ENCODE measurements around the gene CRYBG1. TPM values are rescaled to one million over a fixed set of nuclear protein-coding genes. Genes with fewer than 3 reads are reported as not detected.

CRYBG1 gene
- total RNA-seq, 2 experiments from 2014 or later: 20.8 to 21.1 TPM

DNA sequence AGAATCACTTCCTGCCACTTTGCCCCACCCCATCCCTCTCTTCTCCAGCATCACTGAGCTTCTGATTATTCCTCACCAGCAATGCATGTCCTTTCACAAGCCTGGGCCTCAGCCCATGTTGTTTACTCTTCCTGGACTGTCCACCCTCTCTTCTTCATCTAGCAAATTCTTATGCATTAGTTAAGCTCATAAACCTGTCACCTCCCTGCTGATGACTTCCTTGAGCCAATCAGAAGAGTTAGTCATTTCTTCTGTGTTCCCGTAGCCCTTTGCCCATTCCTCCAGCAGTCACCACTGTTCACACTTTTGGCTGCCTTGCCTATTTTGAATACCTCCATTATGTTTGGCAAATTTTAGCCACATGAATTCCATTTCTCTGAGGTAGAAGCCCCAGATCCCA is 4.1 kb upstream of the CRYBG1 start:
- Mint-ChIP-seq H3K36me3 (ENCODE audit: low read depth) (no peaks in the 10 kb centered on the region), H3K27ac (no peak overlapping the region), H3K4me1 (ENCODE audit: low read depth) (peaks cover 9% of the 10 kb centered on the region), H3K9me3 (no peaks in the 10 kb centered on the region), H3K4me3 (no peak overlapping the region), H3K27me3 (peaks cover 60% of the 10 kb centered on the region)
- no peak for DNase-seq
- CTCF ChIA-PET: interaction anchor here (1.1 to 1.3 kb wide), 3 partner anchors 8 to 17 kb away, joined by 3 to 5 read pairs (median 3); no protein-coding TSS in a partner anchor
- intact Hi-C loops (cut with micrococcal nuclease): no loop called here
- POLR2A ChIA-PET: no interaction called here
- no peak for ATAC-seq
- TF ChIP-seq, protein P1, sequence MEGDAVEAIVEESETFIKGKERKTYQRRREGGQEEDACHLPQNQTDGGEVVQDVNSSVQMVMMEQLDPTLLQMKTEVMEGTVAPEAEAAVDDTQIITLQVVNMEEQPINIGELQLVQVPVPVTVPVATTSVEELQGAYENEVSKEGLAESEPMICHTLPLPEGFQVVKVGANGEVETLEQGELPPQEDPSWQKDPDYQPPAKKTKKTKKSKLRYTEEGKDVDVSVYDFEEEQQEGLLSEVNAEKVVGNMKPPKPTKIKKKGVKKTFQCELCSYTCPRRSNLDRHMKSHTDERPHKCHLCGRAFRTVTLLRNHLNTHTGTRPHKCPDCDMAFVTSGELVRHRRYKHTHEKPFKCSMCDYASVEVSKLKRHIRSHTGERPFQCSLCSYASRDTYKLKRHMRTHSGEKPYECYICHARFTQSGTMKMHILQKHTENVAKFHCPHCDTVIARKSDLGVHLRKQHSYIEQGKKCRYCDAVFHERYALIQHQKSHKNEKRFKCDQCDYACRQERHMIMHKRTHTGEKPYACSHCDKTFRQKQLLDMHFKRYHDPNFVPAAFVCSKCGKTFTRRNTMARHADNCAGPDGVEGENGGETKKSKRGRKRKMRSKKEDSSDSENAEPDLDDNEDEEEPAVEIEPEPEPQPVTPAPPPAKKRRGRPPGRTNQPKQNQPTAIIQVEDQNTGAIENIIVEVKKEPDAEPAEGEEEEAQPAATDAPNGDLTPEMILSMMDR (IDR thresholded peaks at IDR 0.05): no peak

DNA sequence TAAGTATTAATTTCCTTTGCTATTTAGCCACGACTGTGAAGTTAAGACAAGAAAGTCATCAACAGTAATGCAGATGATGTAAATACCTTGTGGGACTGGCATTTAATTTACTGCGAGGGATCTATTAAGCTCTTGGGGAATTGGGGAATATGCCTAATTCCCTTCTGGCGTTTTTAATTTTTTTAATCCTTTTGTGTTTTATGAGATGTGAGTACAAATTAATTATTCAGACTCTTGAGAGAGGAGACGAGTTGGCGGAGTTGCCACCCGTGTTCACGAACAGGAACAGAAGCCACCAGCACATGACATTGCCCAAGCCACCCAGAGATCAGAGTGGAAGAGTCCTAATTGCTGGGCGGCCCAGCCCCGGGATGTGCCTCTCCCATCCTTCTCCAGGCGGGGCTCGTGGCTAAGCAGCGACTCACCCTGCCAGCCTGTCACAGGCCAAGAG is 533 bp upstream of the CRYBG1 start:
- H3K36me3 Mint-ChIP-seq (ENCODE audit: low read depth): no peaks in the 10 kb centered on the region
- H3K4me1 Mint-ChIP-seq (ENCODE audit: low read depth): peaks cover 10% of the 10 kb centered on the region
- CTCF ChIA-PET: interaction anchor here (0.7 to 2.5 kb wide), 14 partner anchors 10 to 617 kb away, joined by 3 to 28 read pairs (median 4); no protein-coding TSS in a partner anchor
- H3K27me3 Mint-ChIP-seq: peaks cover 48% of the 10 kb centered on the region
- H3K9me3 Mint-ChIP-seq: no peaks in the 10 kb centered on the region
- ATAC-seq: no peak
- H3K27ac Mint-ChIP-seq: no peak overlapping the region
- TF ChIP-seq, protein P1 (IDR thresholded peaks at IDR 0.05): no peak
- intact Hi-C loops (cut with micrococcal nuclease): no loop called here
- no peak for DNase-seq
- peak overlapping the region; percentile 52 for H3K4me3 Mint-ChIP-seq
- POLR2A ChIA-PET: no interaction called here

DNA sequence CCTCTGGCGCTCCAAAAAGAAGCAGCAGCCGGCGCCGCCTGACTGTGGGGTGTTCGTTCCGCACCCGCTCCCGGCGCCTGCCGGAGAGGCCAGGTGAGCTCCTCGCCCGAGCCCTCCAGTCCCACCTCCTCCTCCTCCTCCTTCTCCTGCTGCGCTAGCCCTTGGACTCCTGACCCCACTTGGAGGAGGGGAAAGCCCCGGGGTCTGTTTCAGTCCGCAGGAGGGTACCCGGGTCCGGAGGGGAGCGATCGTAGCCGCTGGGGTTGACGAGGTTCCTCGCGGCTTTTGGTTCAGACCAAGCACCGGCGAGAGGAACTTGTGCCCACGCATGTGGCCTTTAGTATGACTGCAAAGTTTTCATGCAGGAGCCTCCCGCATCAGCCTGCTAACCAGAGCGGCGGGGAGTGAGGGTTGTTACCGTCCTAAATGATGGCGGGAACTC is 493 bp downstream of the CRYBG1 start:
- ATAC-seq (peak; percentile 35), DNase-seq (peak; percentile 64)
- H3K36me3 Mint-ChIP-seq (ENCODE audit: low read depth): no peaks in the 10 kb centered on the region
- H3K27ac Mint-ChIP-seq: no peak overlapping the region
- CTCF ChIA-PET: interaction anchor here (0.6 to 2.5 kb wide), 36 partner anchors 9 to 616 kb away, joined by 3 to 28 read pairs (median 4); partner anchors contain the start of gene ATG5
- POLR2A ChIA-PET: no interaction called here
- H3K4me3 Mint-ChIP-seq: peak overlapping the region; percentile 68
- no peaks in the 10 kb centered on the region for H3K9me3 Mint-ChIP-seq
- H3K4me1 Mint-ChIP-seq (ENCODE audit: low read depth): peaks cover 10% of the 10 kb centered on the region
- TF ChIP-seq, protein P1 (IDR thresholded peaks at IDR 0.05): no peak
- intact Hi-C loops (cut with micrococcal nuclease): no loop called here
- H3K27me3 Mint-ChIP-seq: peaks cover 40% of the 10 kb centered on the region

DNA sequence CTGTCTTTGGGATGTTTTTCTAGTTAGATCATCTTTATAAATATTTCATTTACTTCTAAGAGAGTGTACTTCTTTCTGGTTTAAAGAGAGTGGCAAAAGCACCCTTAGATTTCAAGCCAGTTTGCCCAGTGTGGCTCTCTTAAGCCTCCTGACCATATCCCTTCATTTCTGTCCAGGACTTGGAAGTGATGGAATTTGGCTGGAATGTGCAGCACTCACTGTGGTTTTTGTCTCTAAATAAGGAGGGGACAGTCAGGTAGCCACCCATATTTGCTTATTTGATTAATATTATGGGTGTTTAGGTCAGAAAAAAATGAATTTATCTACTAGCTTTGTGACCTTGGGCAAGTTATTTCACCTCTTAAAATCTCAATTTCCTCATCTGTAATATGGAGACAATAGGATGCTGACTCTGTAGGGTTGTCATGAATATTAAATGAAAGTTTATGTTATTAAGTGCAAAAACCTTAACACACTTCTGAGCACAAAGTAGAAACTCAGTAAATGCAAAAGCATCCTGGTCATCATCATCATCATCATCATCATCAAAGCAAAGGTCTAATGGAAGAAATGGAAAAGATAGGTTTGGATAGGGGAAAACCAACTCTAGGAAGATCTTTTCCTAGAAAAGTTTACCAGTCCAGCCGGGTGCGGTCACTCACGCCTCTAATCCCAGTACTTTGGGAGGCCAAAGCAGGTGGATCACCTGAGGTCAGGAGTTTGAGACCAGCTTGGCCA is 3.1 kb downstream of the CRYBG1 start:
- Mint-ChIP-seq H3K4me3 (no peak overlapping the region), H3K9me3 (no peaks in the 10 kb centered on the region), H3K27me3 (peaks cover 29% of the 10 kb centered on the region), H3K36me3 (ENCODE audit: low read depth) (no peaks in the 10 kb centered on the region), H3K4me1 (ENCODE audit: low read depth) (peaks cover 10% of the 10 kb centered on the region), H3K27ac (no peak overlapping the region)
- ATAC-seq: no peak
- TF ChIP-seq, protein P1 (IDR thresholded peaks at IDR 0.05): no peak
- no peak for DNase-seq
- intact Hi-C loops (cut with micrococcal nuclease): no loop called here
- CTCF ChIA-PET: interaction anchor here (1.1 to 1.2 kb wide), 2 partner anchors 8 to 24 kb away, joined by 3 read pairs; no protein-coding TSS in a partner anchor
- POLR2A ChIA-PET: no interaction called here

DNA sequence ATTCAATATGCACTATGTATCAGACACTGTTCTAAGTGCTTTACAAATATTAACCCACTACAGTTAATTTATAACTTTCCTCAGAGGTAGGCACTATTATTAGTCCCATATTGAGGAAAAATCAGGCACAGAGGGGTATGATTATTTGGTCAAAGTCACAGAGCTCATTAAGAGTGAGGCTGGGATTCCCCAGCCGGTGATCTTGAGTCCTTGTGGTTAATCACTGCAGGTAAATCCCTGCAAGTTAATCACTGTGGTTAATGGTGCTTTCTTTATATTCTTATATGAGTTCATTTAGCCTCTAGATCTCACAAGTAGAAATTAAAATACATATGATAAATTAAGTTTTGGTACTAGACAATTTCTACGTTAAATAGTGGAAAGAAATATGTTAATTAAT is 9.2 kb downstream of the CRYBG1 start:
- peaks cover 9% of the 10 kb centered on the region for H3K27me3 Mint-ChIP-seq
- H3K9me3 Mint-ChIP-seq: no peaks in the 10 kb centered on the region
- H3K4me3 Mint-ChIP-seq: no peak overlapping the region
- ChIA-PET CTCF (interaction anchor here (1.2 to 4.3 kb wide), 5 partner anchors 9 to 75 kb away, joined by 3 to 28 read pairs (median 3); partner anchors contain the start of gene CRYBG1), POLR2A (no interaction called here)
- no peak overlapping the region for H3K27ac Mint-ChIP-seq
- TF ChIP-seq, protein P1 (IDR thresholded peaks at IDR 0.05): no peak
- DNase-seq: no peak
- no peak for ATAC-seq
- intact Hi-C loops (cut with micrococcal nuclease): no loop called here
- no peaks in the 10 kb centered on the region for H3K36me3 Mint-ChIP-seq (ENCODE audit: low read depth)
- peaks cover 17% of the 10 kb centered on the region for H3K4me1 Mint-ChIP-seq (ENCODE audit: low read depth)

Data from activated CD8-positive, alpha-beta T cell treated with anti-CD3 and anti-CD28 coated beads for 36 hours (primary cell).